Esophagus squamous epithelium (tissue), 4 donors: ENCODE results near the gene TPD52L1.

Source experiments
- POLR2A ChIP-seq, 4 donors: fragments of 450-650 bp; IDR thresholded peaks; one replicate each; pipeline ENCODE4 v1.6.1; 2017; ENCODE audit warnings: antibody characterized with exemption in 4 of 4, mild to moderate bottlenecking in 4 of 4, moderate library complexity in 3 of 4
- TF ChIP-seq, protein P1 (sequence below), 6 experiments: fragments of 450-650 bp in 4 of 6; fragments of 200-600 bp in 2 of 6; sonication (generic) in 2 of 6; IDR thresholded peaks; one replicate each; pipeline ENCODE4 v1.5.1; 2016 to 2019; ENCODE audit warnings: antibody characterized with exemption in 6 of 6, mild to moderate bottlenecking in 4 of 6, moderate library complexity in 4 of 6

DNA sequence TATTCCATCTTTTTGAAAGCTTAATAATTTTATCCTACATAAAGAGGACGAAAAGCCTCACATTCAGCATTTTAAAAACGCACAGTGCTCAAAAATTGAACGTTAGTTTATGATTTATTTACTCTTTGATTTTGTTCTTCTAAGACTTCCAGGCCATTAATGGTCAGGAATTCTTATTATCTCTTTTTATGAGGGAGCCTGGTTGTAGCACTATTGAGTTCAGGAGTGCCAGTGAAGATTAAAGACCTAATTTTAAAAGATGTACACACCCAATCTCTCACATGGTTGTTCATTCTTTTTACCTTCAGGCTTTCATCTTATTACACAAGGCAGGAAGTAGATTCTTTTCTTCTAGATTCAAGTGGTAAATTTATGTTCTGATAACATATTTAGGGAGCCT lies 79.6 kb downstream of the TPD52L1 start:
- TF ChIP-seq POLR2A (IDR thresholded peaks at IDR 0.05) = no peak
- TF ChIP-seq, protein P1, sequence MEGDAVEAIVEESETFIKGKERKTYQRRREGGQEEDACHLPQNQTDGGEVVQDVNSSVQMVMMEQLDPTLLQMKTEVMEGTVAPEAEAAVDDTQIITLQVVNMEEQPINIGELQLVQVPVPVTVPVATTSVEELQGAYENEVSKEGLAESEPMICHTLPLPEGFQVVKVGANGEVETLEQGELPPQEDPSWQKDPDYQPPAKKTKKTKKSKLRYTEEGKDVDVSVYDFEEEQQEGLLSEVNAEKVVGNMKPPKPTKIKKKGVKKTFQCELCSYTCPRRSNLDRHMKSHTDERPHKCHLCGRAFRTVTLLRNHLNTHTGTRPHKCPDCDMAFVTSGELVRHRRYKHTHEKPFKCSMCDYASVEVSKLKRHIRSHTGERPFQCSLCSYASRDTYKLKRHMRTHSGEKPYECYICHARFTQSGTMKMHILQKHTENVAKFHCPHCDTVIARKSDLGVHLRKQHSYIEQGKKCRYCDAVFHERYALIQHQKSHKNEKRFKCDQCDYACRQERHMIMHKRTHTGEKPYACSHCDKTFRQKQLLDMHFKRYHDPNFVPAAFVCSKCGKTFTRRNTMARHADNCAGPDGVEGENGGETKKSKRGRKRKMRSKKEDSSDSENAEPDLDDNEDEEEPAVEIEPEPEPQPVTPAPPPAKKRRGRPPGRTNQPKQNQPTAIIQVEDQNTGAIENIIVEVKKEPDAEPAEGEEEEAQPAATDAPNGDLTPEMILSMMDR (IDR thresholded peaks at IDR 0.05) = no peak
